Calu3 (cell line): ENCODE measurements around the gene PCGF3. TPM values are rescaled to one million over a fixed set of nuclear protein-coding genes. Genes with fewer than 3 reads are reported as not detected.

Experiments
- BruUV-seq: library from RNA; stranded (reverse); fragments of 400-500 nt; replicated peaks from 2 replicates; lab custom pipeline; 2021; lab: Mats Ljungman, UMichigan
- CTCF ChIA-PET: fragments of 300-600 bp; sonication (Branson Sonifier 250); formaldehyde crosslinking; loops from one replicate; lab custom pipeline; 2022; ENCODE audit warnings: antibody characterized with exemption; lab: Charles Lee
- DNase-seq: peaks from one replicate; pipeline ENCODE4 v3.0.0; 2022
- H3K27ac Mint-ChIP-seq: one replicate; pipeline ENCODE4 v1.8.0; 2022; ENCODE audit warnings: mixed read lengths; ENCODE audit not compliant: unreplicated experiment
- H3K27me3 Mint-ChIP-seq: one replicate; pipeline ENCODE4 v1.8.0; 2022; ENCODE audit warnings: mixed read lengths; ENCODE audit not compliant: unreplicated experiment
- H3K36me3 Mint-ChIP-seq: one replicate; pipeline ENCODE4 v1.8.0; 2022; ENCODE audit warnings: mild to moderate bottlenecking, moderate library complexity, mixed read lengths; ENCODE audit not compliant: insufficient read depth, unreplicated experiment
- H3K4me1 Mint-ChIP-seq: one replicate; pipeline ENCODE4 v1.8.0; 2022; ENCODE audit warnings: mild to moderate bottlenecking, low read depth, mixed read lengths; ENCODE audit not compliant: unreplicated experiment
- H3K4me3 Mint-ChIP-seq: one replicate; pipeline ENCODE4 v1.8.0; 2022; ENCODE audit warnings: mild to moderate bottlenecking, low read depth, moderate library complexity, mixed read lengths; ENCODE audit not compliant: unreplicated experiment
- H3K9me3 Mint-ChIP-seq: one replicate; pipeline ENCODE4 v1.8.0; 2022; ENCODE audit warnings: low read depth, mixed read lengths; ENCODE audit not compliant: unreplicated experiment
- CTCF ChIP-seq: fragments of 200-600 bp; IDR thresholded peaks from one replicate; pipeline ENCODE4 v1.8.0; 2022; ENCODE audit warnings: antibody characterized with exemption; ENCODE audit not compliant: unreplicated experiment
- intact Hi-C: fragments of 100-400 bp; cut with micrococcal nuclease; formaldehyde crosslinking; loops from one replicate; pipeline ENCODE4 v1.10.0; 2022; ENCODE audit not compliant: unreplicated experiment
- total RNA-seq: library from RNA; stranded (reverse); gene quantifications from 2 replicates; pipeline ENCODE4 v1.2.3, GENCODE V29; 2022

The PCGF3 gene
- total RNA-seq, 1 experiment from 2014 or later: 30.0 TPM

DNA sequence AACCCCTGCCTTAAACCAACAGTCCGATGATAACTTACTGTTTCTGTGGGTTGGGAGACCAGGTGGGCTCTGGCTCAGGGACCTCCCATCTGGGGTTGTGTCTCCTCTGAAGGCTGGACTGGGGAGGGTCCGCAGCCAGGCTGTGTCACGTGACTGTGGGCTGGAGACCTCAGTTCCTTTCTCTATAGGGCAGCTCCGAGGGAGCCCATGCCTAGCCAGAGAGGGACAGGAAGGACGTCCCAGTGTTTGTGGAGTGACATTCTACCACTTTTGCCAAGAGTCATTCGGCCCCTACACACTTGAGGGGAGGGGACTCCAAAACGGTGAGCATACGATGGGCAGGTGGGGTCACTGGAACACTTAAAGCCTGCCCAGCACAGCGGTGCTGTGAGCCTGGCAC, 4.5 kb downstream of the PCGF3 start:
- no peaks in the 10 kb centered on the region for H3K4me1 Mint-ChIP-seq
- intact Hi-C loops: no loop called here
- no peak overlapping the region for H3K4me3 Mint-ChIP-seq
- no peak for TF ChIP-seq CTCF
- CTCF ChIA-PET: no interaction called here
- H3K27me3 Mint-ChIP-seq: no peaks in the 10 kb centered on the region
- DNase-seq: no peak
- H3K9me3 Mint-ChIP-seq: no peaks in the 10 kb centered on the region
- no TSS peak for BruUV-seq
- no peak overlapping the region for H3K27ac Mint-ChIP-seq
- peaks cover 9% of the 10 kb centered on the region for H3K36me3 Mint-ChIP-seq

- no TSS peak for BruUV-seq
- H3K36me3 Mint-ChIP-seq: peaks cover 9% of the 10 kb centered on the region
- H3K4me3 Mint-ChIP-seq: no peak overlapping the region
- intact Hi-C loops: no loop called here
- no peaks in the 10 kb centered on the region for H3K9me3 Mint-ChIP-seq
- CTCF ChIA-PET: no interaction called here
- TF ChIP-seq CTCF: no peak
- no peak overlapping the region for H3K27ac Mint-ChIP-seq
- DNase-seq: no peak
- no peaks in the 10 kb centered on the region for H3K4me1 Mint-ChIP-seq
- no peaks in the 10 kb centered on the region for H3K27me3 Mint-ChIP-seq
These were observed 5.3 kb downstream of the PCGF3 start for GRCh38 chr4:710916-711315.

DNA sequence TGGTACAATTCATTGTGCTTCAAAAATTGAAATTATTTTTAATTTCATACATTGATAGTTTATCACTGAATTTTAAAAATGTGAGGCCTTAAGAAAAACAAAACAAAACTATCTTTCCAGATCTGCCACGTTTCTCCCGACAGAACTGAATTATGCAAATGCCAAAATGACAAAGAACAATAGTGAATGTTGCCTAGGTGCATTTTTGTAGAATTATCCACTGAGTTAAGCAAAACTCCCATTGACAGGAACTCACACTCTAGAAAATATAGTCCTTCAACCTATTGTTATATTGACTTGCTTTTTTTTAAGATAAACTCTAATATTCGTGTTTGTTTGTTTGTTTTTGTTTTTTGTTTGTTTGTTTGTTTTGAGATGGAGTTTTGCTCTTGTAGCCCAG, 6.5 kb downstream of the PCGF3 start:
- H3K9me3 Mint-ChIP-seq: no peaks in the 10 kb centered on the region
- H3K27ac Mint-ChIP-seq: no peak overlapping the region
- H3K36me3 Mint-ChIP-seq: peaks cover 9% of the 10 kb centered on the region
- no peak for DNase-seq
- no TSS peak for BruUV-seq
- TF ChIP-seq CTCF: no peak
- CTCF ChIA-PET: no interaction called here
- intact Hi-C loops: no loop called here
- no peaks in the 10 kb centered on the region for H3K4me1 Mint-ChIP-seq
- H3K27me3 Mint-ChIP-seq: no peaks in the 10 kb centered on the region
- H3K4me3 Mint-ChIP-seq: no peak overlapping the region

- Mint-ChIP-seq H3K27me3 (no peaks in the 10 kb centered on the region), H3K9me3 (no peaks in the 10 kb centered on the region), H3K4me1 (no peaks in the 10 kb centered on the region), H3K4me3 (no peak overlapping the region), H3K27ac (no peak overlapping the region), H3K36me3 (peaks cover 14% of the 10 kb centered on the region)
- intact Hi-C loops: no loop called here
- CTCF ChIA-PET: no interaction called here
- BruUV-seq: no TSS peak
- no peak for TF ChIP-seq CTCF
- no peak for DNase-seq
These were observed 7.4 kb downstream of the PCGF3 start for GRCh38 chr4:712916-713632.
